HL-60 (cell line): ENCODE data around the gene TVP23A.

Experiments
- CTCF ChIP-seq: IDR thresholded peaks from one replicate; pipeline ENCODE4 v1.5.1; 2011; ENCODE audit warnings: low read length, control low read depth, inconsistent platforms; ENCODE audit not compliant: insufficient read depth
- SPI1 ChIP-seq: IDR thresholded peaks from 2 replicates; pipeline ENCODE4 v1.6.1; 2012; ENCODE audit warnings: low read depth, mild to moderate bottlenecking, borderline replicate concordance
- TF ChIP-seq, protein P1 (sequence below): IDR thresholded peaks from 2 replicates; pipeline ENCODE4 v1.6.1; 2012; ENCODE audit warnings: low read depth; ENCODE audit not compliant: insufficient replicate concordance

GRCh38 chr16:10770907-10771306 lies 47.7 kb downstream of the TVP23A start:
- TF ChIP-seq, protein P1, sequence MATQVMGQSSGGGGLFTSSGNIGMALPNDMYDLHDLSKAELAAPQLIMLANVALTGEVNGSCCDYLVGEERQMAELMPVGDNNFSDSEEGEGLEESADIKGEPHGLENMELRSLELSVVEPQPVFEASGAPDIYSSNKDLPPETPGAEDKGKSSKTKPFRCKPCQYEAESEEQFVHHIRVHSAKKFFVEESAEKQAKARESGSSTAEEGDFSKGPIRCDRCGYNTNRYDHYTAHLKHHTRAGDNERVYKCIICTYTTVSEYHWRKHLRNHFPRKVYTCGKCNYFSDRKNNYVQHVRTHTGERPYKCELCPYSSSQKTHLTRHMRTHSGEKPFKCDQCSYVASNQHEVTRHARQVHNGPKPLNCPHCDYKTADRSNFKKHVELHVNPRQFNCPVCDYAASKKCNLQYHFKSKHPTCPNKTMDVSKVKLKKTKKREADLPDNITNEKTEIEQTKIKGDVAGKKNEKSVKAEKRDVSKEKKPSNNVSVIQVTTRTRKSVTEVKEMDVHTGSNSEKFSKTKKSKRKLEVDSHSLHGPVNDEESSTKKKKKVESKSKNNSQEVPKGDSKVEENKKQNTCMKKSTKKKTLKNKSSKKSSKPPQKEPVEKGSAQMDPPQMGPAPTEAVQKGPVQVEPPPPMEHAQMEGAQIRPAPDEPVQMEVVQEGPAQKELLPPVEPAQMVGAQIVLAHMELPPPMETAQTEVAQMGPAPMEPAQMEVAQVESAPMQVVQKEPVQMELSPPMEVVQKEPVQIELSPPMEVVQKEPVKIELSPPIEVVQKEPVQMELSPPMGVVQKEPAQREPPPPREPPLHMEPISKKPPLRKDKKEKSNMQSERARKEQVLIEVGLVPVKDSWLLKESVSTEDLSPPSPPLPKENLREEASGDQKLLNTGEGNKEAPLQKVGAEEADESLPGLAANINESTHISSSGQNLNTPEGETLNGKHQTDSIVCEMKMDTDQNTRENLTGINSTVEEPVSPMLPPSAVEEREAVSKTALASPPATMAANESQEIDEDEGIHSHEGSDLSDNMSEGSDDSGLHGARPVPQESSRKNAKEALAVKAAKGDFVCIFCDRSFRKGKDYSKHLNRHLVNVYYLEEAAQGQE, result no peak
- TF ChIP-seq CTCF (no peak), SPI1 (no peak)
